ENCODE results near the gene AHNAK2.
"Not testable (repeated sequence)": the region's sequence is repeated elsewhere in the genome, so short reads cannot be mapped to it uniquely, and the experiment has no call there.

AHNAK2 gene

DNA sequence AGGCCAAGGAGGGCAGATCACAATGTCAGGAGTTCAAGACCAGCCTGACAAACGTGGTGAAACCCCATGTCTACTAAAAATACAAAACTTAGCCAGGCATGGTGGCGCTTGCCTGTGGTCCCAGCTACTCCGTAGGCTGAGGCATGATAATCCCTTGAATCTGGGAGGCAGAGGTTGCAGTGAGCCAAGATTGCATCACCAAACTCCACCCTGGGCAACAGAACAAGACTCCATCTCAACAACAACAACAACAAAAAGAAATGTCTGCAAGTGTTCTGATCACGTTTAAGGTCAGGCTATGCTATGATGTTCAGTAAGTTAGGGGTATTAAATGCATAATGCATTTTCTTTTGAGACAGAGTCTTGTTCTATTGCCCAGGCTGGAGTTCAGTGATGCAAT is 60.2 kb downstream of the AHNAK2 start:
- no peak overlapping the region for H3K27ac ChIP-seq
- no peak for TF ChIP-seq ZFX (IDR thresholded peaks at IDR 0.05)
- TF ChIP-seq, protein P1, sequence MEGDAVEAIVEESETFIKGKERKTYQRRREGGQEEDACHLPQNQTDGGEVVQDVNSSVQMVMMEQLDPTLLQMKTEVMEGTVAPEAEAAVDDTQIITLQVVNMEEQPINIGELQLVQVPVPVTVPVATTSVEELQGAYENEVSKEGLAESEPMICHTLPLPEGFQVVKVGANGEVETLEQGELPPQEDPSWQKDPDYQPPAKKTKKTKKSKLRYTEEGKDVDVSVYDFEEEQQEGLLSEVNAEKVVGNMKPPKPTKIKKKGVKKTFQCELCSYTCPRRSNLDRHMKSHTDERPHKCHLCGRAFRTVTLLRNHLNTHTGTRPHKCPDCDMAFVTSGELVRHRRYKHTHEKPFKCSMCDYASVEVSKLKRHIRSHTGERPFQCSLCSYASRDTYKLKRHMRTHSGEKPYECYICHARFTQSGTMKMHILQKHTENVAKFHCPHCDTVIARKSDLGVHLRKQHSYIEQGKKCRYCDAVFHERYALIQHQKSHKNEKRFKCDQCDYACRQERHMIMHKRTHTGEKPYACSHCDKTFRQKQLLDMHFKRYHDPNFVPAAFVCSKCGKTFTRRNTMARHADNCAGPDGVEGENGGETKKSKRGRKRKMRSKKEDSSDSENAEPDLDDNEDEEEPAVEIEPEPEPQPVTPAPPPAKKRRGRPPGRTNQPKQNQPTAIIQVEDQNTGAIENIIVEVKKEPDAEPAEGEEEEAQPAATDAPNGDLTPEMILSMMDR (conservative IDR thresholded peaks at IDR 0.05): no peak

DNA sequence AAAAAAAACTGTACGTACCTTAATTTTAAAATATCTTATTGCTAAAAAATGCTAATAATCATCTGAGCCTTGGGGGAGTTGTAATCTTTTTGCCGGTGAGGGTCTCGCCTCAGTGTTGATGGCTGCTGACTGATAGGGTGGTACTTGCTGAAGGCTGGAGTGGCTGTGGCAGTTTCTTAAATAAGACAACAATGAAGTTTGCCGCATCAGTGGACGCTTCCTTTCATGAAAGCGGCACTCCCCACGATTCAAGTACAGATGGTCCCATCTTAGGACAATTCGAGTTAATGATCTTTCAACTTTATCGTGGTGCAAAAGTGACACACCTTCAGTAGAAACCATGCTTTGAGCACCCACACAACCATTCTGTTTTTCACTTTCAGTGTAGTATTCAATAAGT is 61.1 kb downstream of the AHNAK2 start:
- no peak overlapping the region for H3K27ac ChIP-seq
- TF ChIP-seq ZFX (IDR thresholded peaks at IDR 0.05): no peak
- TF ChIP-seq, protein P1 (conservative IDR thresholded peaks at IDR 0.05): no peak

DNA sequence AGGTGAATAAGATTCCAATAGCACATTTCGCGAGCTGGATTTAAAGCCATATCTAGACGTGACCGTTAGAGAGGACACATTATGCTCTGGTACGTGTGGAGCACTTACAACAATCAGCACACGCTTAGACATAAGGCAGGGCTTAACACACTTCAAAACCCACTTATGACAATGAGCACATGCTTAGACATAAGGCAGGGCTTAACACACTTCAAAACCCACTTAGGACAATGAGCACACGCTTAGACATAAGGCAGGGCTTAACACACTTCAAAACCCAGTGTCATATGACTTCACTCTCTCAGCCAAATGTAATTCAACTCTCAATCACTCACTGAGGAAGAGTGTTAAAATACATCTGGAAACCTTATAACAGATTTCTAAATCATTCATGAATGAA is 64.7 kb downstream of the AHNAK2 start:
- TF ChIP-seq, protein P1 (conservative IDR thresholded peaks at IDR 0.05): no peak
- H3K27ac ChIP-seq: no peak overlapping the region

DNA sequence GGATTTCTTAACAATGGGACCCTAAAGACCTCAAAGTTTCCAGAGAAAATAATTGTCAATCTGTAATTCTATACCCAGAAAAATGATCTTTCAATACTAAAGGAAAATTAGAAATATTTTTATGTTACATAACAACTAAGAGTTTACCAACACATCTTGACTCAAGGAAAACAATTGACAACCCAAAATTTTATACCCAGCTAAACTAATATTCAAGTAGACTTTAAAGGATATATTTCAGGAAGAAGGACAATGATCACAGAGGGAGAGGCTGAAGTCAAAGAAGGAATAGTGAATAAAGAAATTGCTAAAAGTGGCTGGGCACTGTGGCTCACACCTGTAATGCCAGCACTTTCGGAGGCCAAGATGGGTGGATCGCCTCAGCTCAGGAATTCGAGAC is 66.1 kb downstream of the AHNAK2 start:
- TF ChIP-seq, protein P1 (conservative IDR thresholded peaks at IDR 0.05): no peak
- TF ChIP-seq ZFX (IDR thresholded peaks at IDR 0.05): no peak
- no peak overlapping the region for H3K27ac ChIP-seq

DNA sequence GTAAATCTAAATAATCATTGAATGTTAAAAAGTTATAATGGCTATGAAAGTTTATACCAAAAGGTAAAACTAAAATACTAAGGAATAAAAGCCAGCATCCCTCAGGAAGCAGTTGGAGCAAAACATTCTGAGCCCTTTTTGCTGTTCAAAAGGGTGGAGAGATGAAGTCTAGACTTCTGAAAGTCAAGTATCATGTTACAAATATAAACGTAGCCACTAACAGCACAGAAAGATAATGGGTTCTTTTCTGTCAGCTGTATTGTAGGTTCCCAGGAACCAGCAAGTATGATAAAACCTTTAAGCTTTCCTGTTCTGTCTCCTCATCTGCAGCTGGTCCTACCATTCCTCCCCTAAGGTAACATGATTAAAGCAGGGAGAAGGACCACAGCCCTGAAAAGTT is 69.9 kb downstream of the AHNAK2 start:
- no peak for TF ChIP-seq ZFX (IDR thresholded peaks at IDR 0.05)
- TF ChIP-seq, protein P1 (conservative IDR thresholded peaks at IDR 0.05): no peak
- no peak overlapping the region for H3K27ac ChIP-seq

DNA sequence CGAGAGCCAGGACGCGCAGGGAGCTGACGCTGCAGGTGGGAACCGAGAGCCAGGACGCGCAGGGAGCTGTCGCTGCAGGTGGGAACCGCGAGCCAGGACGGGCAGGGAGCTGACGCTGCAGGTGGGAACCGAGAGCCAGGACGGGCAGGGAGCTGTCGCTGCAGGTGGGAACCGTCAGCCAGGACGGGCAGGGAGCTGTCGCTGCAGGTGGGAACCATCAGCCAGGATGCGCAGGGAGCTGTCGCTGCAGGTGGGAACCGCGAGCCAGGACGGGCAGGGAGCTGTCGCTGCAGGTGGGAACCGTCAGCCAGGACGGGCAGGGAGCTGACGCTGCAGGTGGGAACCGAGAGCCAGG is 72.6 kb downstream of the AHNAK2 start:
- H3K27ac ChIP-seq: not testable (repeated sequence)

DNA sequence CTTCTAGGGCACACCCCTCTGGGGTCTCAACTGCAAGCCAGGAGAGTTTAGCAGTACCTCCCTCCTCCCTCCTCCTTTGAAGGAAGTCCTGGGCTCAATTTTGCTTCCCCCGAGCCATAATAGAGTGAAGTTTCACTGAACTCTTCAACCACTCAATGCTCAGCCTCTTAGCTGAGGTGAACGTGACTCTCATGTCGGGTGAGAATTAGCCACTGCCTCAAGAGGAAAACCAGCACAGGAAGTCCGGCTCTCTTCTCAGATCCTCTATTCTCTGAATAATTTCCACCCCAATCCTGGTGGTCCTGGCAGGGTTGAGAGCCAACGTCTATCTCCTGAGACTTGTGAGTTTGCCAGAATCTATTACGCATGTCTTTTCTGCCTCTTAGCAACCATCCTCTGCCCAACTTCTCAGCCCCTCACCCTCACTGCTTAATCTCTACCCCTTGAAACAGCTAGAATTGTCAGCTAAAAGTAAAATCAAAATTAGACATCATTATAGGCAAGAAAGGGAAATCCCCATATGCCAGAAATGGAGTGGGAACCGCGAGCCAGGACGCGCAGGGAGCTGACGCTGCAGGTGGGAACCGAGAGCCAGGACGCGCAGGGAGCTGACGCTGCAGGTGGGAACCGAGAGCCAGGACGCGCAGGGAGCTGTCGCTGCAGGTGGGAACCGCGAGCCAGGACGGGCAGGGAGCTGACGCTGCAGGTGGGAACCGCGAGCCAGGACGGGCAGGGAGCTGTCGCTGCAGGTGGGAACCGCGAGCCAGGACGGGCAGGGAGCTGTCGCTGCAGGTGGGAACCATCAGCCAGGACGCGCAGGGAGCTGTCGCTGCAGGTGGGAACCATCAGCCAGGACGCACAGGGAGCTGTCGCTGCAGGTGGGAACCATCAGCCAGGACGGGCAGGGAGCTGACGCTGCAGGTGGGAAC is 73.3 kb downstream of the AHNAK2 start:
- H3K27ac ChIP-seq: not testable (repeated sequence)

DNA sequence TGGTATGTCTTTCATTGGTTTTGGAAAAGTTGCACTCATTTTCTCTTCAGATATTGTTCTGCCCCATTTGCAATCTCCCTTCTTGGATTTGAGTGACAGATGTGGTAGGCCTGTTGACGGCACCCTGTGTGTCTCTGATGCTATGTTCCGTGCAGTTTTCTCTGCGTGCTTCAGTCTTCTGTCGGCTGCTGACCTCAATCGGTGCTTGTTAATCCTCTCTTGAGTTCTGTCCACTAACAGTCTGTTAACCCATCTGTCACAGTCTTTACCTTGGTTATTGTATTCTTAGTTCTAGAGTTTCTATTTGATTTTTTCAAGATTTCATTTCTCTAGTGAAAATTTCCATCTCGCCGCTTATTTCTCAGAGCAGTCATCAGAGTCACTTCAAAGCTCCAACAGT is 74.2 kb downstream of the AHNAK2 start:
- H3K27ac ChIP-seq: no peak overlapping the region
- TF ChIP-seq, protein P1 (conservative IDR thresholded peaks at IDR 0.05): no peak
- no peak for TF ChIP-seq ZFX (IDR thresholded peaks at IDR 0.05)
